Measurements from ENCODE around the gene NPAS3.

GRCh38 chr14:33317675-33318074 lies 379.0 kb downstream of the NPAS3 start:
- TF ChIP-seq, protein P1, sequence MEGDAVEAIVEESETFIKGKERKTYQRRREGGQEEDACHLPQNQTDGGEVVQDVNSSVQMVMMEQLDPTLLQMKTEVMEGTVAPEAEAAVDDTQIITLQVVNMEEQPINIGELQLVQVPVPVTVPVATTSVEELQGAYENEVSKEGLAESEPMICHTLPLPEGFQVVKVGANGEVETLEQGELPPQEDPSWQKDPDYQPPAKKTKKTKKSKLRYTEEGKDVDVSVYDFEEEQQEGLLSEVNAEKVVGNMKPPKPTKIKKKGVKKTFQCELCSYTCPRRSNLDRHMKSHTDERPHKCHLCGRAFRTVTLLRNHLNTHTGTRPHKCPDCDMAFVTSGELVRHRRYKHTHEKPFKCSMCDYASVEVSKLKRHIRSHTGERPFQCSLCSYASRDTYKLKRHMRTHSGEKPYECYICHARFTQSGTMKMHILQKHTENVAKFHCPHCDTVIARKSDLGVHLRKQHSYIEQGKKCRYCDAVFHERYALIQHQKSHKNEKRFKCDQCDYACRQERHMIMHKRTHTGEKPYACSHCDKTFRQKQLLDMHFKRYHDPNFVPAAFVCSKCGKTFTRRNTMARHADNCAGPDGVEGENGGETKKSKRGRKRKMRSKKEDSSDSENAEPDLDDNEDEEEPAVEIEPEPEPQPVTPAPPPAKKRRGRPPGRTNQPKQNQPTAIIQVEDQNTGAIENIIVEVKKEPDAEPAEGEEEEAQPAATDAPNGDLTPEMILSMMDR (IDR thresholded peaks at IDR 0.05; ENCODE audit: low read depth, low read length, missing input control): no peak
- TF ChIP-seq MAX (IDR thresholded peaks at IDR 0.05) (no peak), RAD21 (IDR thresholded peaks at IDR 0.05) (no peak), FOXA2 (IDR thresholded peaks at IDR 0.05) (no peak), SP1 (IDR thresholded peaks at IDR 0.05) (no peak)

All from liver (tissue), 3 donors.